ENCODE results near the gene C6orf141. TPM values are rescaled to one million over a fixed set of nuclear protein-coding genes. Genes with fewer than 3 reads are reported as not detected.

The C6orf141 gene
- total and polyA plus RNA-seq, 2 of the 13 experiments (the other 11 are each of a cell fraction or from before 2014, with no cell fraction given): 0.07 TPM; not detected in 1

- TF ChIP-seq YY1 (IDR thresholded peaks at IDR 0.05; ENCODE audit: insufficient read depth, insufficient replicate concordance, low read depth, low read length): no peak
- TF ChIP-seq ZNF121 (CRISPR knock-in tag; IDR thresholded peaks at IDR 0.05): no peak
- TF ChIP-seq CEBPG (CRISPR knock-in tag; IDR thresholded peaks at IDR 0.05): peak; percentile 74
- peak; percentile 53; the same call in 1 of the 2 replicates for TF ChIP-seq NR2F2 (IDR thresholded peaks at IDR 0.05; ENCODE audit: borderline replicate concordance, low read depth)
- TF ChIP-seq ZMYM3 (CRISPR knock-in tag; IDR thresholded peaks at IDR 0.05): no peak
- no peak for TF ChIP-seq KDM1A (CRISPR knock-in tag; IDR thresholded peaks at IDR 0.05)
- no peak for TF ChIP-seq CREB1 (IDR thresholded peaks at IDR 0.05)
- peak; percentile 53 for TF ChIP-seq CREB1 (CRISPR knock-in tag; IDR thresholded peaks at IDR 0.05)
- no peak for TF ChIP-seq GTF2F1 (IDR thresholded peaks at IDR 0.05; ENCODE audit: low read length)
- TF ChIP-seq ETV6 (CRISPR knock-in tag; conservative IDR thresholded peaks at IDR 0.05): no peak
- TF ChIP-seq TOPORS (CRISPR knock-in tag; IDR thresholded peaks at IDR 0.05): no peak
- TF ChIP-seq HMGXB4 (CRISPR knock-in tag; IDR thresholded peaks at IDR 0.05; ENCODE audit: borderline replicate concordance in 1 of 2, low read depth in 1 of 2): no peak
- TF ChIP-seq POGK (CRISPR knock-in tag; conservative IDR thresholded peaks at IDR 0.05): no peak
- TF ChIP-seq NFIC (IDR thresholded peaks at IDR 0.05; ENCODE audit: low read length): peak; percentile 14; the same call in 1 of the 2 replicates
- no peak for TF ChIP-seq TP53 (CRISPR knock-in tag; conservative IDR thresholded peaks at IDR 0.05)
- TF ChIP-seq ZNF292 (CRISPR knock-in tag; IDR thresholded peaks at IDR 0.05; ENCODE audit: borderline replicate concordance, low read depth): no peak
- TF ChIP-seq NFE2L1 (CRISPR knock-in tag; IDR thresholded peaks at IDR 0.05; ENCODE audit: borderline replicate concordance): no peak
- TF ChIP-seq HOMEZ (CRISPR knock-in tag; IDR thresholded peaks at IDR 0.05; ENCODE audit: low read depth): peak; percentile 31; the same call in 1 of the 2 replicates
- no peak for TF ChIP-seq TERF1 (CRISPR knock-in tag; IDR thresholded peaks at IDR 0.05)
- TF ChIP-seq SAFB2 (CRISPR knock-in tag; IDR thresholded peaks at IDR 0.05; ENCODE audit: borderline replicate concordance, low read depth): no peak
These were observed 37.1 kb upstream of the C6orf141 start (continued) for GRCh38 chr6:49513153-49513989.

Data from HepG2 (cell line).